Keratinocyte (primary cell): Measurements from ENCODE around the gene SLC44A1. TPM values are rescaled to one million over a fixed set of nuclear protein-coding genes. Genes with fewer than 3 reads are reported as not detected.

Experiments
- DNase-seq: peaks from one replicate; pipeline ENCODE4 v3.0.0-alpha.2; 2011; ENCODE audit warnings: low read depth, missing footprints, low spot score
- FAIRE-seq: peaks from 2 replicates; lab custom pipeline; 2011; peaks lifted over from hg19 to GRCh38; lab: Jason Lieb, UNC
- H2AFZ ChIP-seq: 2 replicates; pipeline ENCODE4 v1.6.0; 2012; ENCODE audit warnings: low read length, control low read depth, inconsistent platforms; ENCODE audit not compliant: control insufficient read depth
- H3K27ac ChIP-seq: 2 replicates; pipeline ENCODE4 v1.5.1; 2011; ENCODE audit warnings: low read length; ENCODE audit not compliant: control insufficient read depth, insufficient read depth
- H3K27me3 ChIP-seq: 3 replicates; pipeline ENCODE4 v1.6.0; 2011; ENCODE audit warnings: low read length; ENCODE audit not compliant: control insufficient read depth, insufficient read depth; ENCODE audit errors: extremely low read depth
- H3K36me3 ChIP-seq, 2 experiments: 2 replicates in 1 of 2; 3 replicates in 1 of 2; pipeline ENCODE4 v1.5.1; 2011; ENCODE audit warnings: low read length in 2 of 2, mild to moderate bottlenecking in 1 of 2; ENCODE audit not compliant: control insufficient read depth in 2 of 2, insufficient read depth in 2 of 2; ENCODE audit errors: extremely low read depth in 1 of 2
- H3K4me1 ChIP-seq: 3 replicates; pipeline ENCODE4 v1.5.1; 2011; ENCODE audit warnings: low read length; ENCODE audit not compliant: control insufficient read depth, insufficient read depth; ENCODE audit errors: extremely low read depth
- H3K4me2 ChIP-seq: 3 replicates; pipeline ENCODE4 v1.6.0; 2011; ENCODE audit warnings: low read depth, low read length; ENCODE audit not compliant: control insufficient read depth, insufficient read depth; ENCODE audit errors: extremely low read depth
- H3K4me3 ChIP-seq, 3 experiments: fragments of 200-600 bp in 1 of 3; sonication (generic) in 1 of 3; 2 replicates in 2 of 3; 3 replicates in 1 of 3; pipeline ENCODE4 v1.5.1; 2011 to 2016; ENCODE audit warnings: low read length in 3 of 3, mild to moderate bottlenecking in 3 of 3, control low read depth in 2 of 3, inconsistent platforms in 1 of 3, low read depth in 1 of 3, mixed read lengths in 1 of 3, mixed run types in 1 of 3, moderate library complexity in 1 of 3; ENCODE audit not compliant: control insufficient read depth in 2 of 3, insufficient read depth in 2 of 3; ENCODE audit errors: extremely low read depth in 1 of 3
- H3K79me2 ChIP-seq: 2 replicates; pipeline ENCODE4 v1.6.0; 2012; ENCODE audit warnings: low read length; ENCODE audit not compliant: control insufficient read depth, insufficient read depth
- H3K9ac ChIP-seq: 3 replicates; pipeline ENCODE4 v1.6.0; 2011; ENCODE audit warnings: low read length; ENCODE audit not compliant: control insufficient read depth, insufficient read depth; ENCODE audit errors: extremely low read depth
- H3K9me1 ChIP-seq: 3 replicates; pipeline ENCODE4 v1.6.0; 2011; ENCODE audit warnings: low read length; ENCODE audit not compliant: control insufficient read depth, insufficient read depth; ENCODE audit errors: extremely low read depth
- H3K9me3 ChIP-seq: 2 replicates; pipeline ENCODE4 v1.5.1; 2012; ENCODE audit warnings: low read depth, low read length; ENCODE audit not compliant: control insufficient read depth
- H4K20me1 ChIP-seq: 3 replicates; pipeline ENCODE4 v1.6.0; 2011; ENCODE audit warnings: low read length; ENCODE audit not compliant: control insufficient read depth, insufficient read depth; ENCODE audit errors: extremely low read depth
- CTCF ChIP-seq, 3 experiments: IDR thresholded peaks in 1 of 3; conservative IDR thresholded peaks in 1 of 3; optimal IDR thresholded peaks in 1 of 3; 2 replicates in 2 of 3; 3 replicates in 1 of 3; pipeline versions ENCODE3 to v1.5.1; 2011; ENCODE audit warnings: low read length in 3 of 3, mild to moderate bottlenecking in 3 of 3, moderate library complexity in 2 of 3, control low read depth in 1 of 3, inconsistent platforms in 1 of 3; ENCODE audit not compliant: insufficient read depth in 2 of 3; ENCODE audit errors: extremely low read depth in 1 of 3
- EZH2 ChIP-seq: IDR thresholded peaks from one replicate; pipeline ENCODE4 v1.6.1; 2012; ENCODE audit warnings: inconsistent platforms, mild to moderate bottlenecking, low read length, moderate library complexity
- dilution Hi-C: fragments of 300-500 bp; cut with MboI; formaldehyde crosslinking; loops from one replicate; pipeline ENCODE4 v1.7.0; 2020; ENCODE audit warnings: low sequenced_read_pairs; ENCODE audit not compliant: extremely low pct_ligation_motif_present
- polyA plus RNA-seq, 5 experiments: library from polyadenylated mRNA; depleted of rRNA in 3 of 5; stranded (reverse) in 3 of 5; stranded (forward) in 1 of 5; unstranded in 1 of 5; fragments of >200 nt; gene quantifications; 1 replicate in 1 of 5; 2 replicates in 3 of 5; 3 replicates in 1 of 5; pipeline versions ENCODE4 v1.2.1 to v1.2.3, GENCODE V29; 2011 to 2012; ENCODE audit warnings: missing spikeins in 2 of 5, low read depth in 1 of 5, low replicate concordance in 1 of 5

Gene SLC44A1
- polyA plus RNA-seq, 1 donor (not counting 4 experiments of a cell fraction or from before 2014, with no cell fraction given) = 22.9 TPM

- no peak for FAIRE-seq
Observed at GRCh38 chr9:105318729-105319191, 74.3 kb downstream of the SLC44A1 start.

GRCh38 chr9:105319202-105319813, 74.9 kb downstream of the SLC44A1 start:
- H3K9ac ChIP-seq = no peak overlapping the region
- H3K27ac ChIP-seq = no peak overlapping the region
- dilution Hi-C loops = no loop called here
- no peak overlapping the region for H2AFZ ChIP-seq
- no peaks in the 10 kb centered on the region for H3K36me3 ChIP-seq
- H3K4me3 ChIP-seq = no peak overlapping the region
- no peaks in the 10 kb centered on the region for H3K9me3 ChIP-seq
- no peaks in the 10 kb centered on the region for H3K27me3 ChIP-seq
- no peak for DNase-seq
- H3K9me1 ChIP-seq = no peaks in the 10 kb centered on the region
- H4K20me1 ChIP-seq = no peaks in the 10 kb centered on the region
- no peaks in the 10 kb centered on the region for H3K79me2 ChIP-seq
- FAIRE-seq = no peak
- no peak overlapping the region for H3K4me2 ChIP-seq
- no peaks in the 10 kb centered on the region for H3K4me1 ChIP-seq
- TF ChIP-seq CTCF (optimal IDR thresholded peaks at IDR 0.05 in 1 of 3, IDR thresholded peaks at IDR 0.05 in 1 of 3, conservative IDR thresholded peaks at IDR 0.05 in 1 of 3; ENCODE audit: extremely low read depth in 1 of 3, insufficient read depth in 2 of 3, low read length in 3 of 3) = no peak
- TF ChIP-seq EZH2 = no peak

More at GRCh38 chr9:105318729-105319191, 74.3 kb downstream of the SLC44A1 start:
- Histone ChIP-seq H2AFZ (no peak overlapping the region), H3K36me3 (no peaks in the 10 kb centered on the region), H3K79me2 (no peaks in the 10 kb centered on the region), H4K20me1 (no peaks in the 10 kb centered on the region), H3K4me1 (no peaks in the 10 kb centered on the region), H3K27ac (no peak overlapping the region), H3K9me3 (no peaks in the 10 kb centered on the region), H3K27me3 (no peaks in the 10 kb centered on the region), H3K4me3 (no peak overlapping the region), H3K9me1 (no peaks in the 10 kb centered on the region), H3K4me2 (no peak overlapping the region), H3K9ac (no peak overlapping the region)
- DNase-seq = no peak
- dilution Hi-C loops = no loop called here
- no peak for TF ChIP-seq EZH2
- TF ChIP-seq CTCF (optimal IDR thresholded peaks at IDR 0.05 in 1 of 3, IDR thresholded peaks at IDR 0.05 in 1 of 3, conservative IDR thresholded peaks at IDR 0.05 in 1 of 3; ENCODE audit: extremely low read depth in 1 of 3, insufficient read depth in 2 of 3, low read length in 3 of 3) = no peak
